Right renal cortex interstitium (tissue), 3 donors: ENCODE measurements around the gene PHAF1. TPM values are rescaled to one million over a fixed set of nuclear protein-coding genes. Genes with fewer than 3 reads are reported as not detected.

Experiments
- DNase-seq, 3 donors: peaks; one replicate each; pipeline ENCODE4 v3.0.0-alpha.2; 2013; ENCODE audit warnings: low read depth in 3 of 3, low spot score in 2 of 3
- polyA plus RNA-seq, 3 donors: library from polyadenylated mRNA; unstranded; fragments of 120-200 nt; gene quantifications; one replicate each; pipeline ENCODE4 v1.2.1, GENCODE V29; 2013; ENCODE audit not compliant: insufficient read length in 3 of 3

Gene PHAF1
- polyA plus RNA-seq, 3 donors: 22.9 to 26.7 (median 23.1) TPM

- DNase-seq: no peak
These were observed 52.9 kb downstream of the PHAF1 start for GRCh38 chr16:67162506-67163163.

GRCh38 chr16:67163164-67163998, 53.6 kb downstream of the PHAF1 start:
- no peak for DNase-seq

GRCh38 chr16:67163999-67164558, 54.3 kb downstream of the PHAF1 start:
- DNase-seq: no peak

GRCh38 chr16:67164599-67165061, 54.9 kb downstream of the PHAF1 start, which contains the start of gene HSF4:
TSS of gene HSF4 (plus strand) at chr16:67164745. CDS start at chr16:67164812, 67 bp downstream.
- DNase-seq: no peak

- DNase-seq: no peak
These were observed 55.7 kb downstream of the PHAF1 start for GRCh38 chr16:67165121-67166078.

- no peak for DNase-seq
These were observed 56.4 kb downstream of the PHAF1 start for GRCh38 chr16:67166110-67166547.

GRCh38 chr16:67166598-67167168, 56.9 kb downstream of the PHAF1 start:
- no peak for DNase-seq

- no peak for DNase-seq
These were observed 57.8 kb downstream of the PHAF1 start for GRCh38 chr16:67167588-67167987.

- no peak for DNase-seq
These were observed 59.3 kb downstream of the PHAF1 start for GRCh38 chr16:67169011-67169451.

GRCh38 chr16:67169642-67170167, 60.0 kb downstream of the PHAF1 start:
- DNase-seq: no peak

GRCh38 chr16:67170168-67170948, 60.6 kb downstream of the PHAF1 start, which contains the start of gene NOL3:
TSS of gene NOL3 (plus strand) at chr16:67170538.
- no peak for DNase-seq

- DNase-seq: no peak
These were observed 61.4 kb downstream of the PHAF1 start for GRCh38 chr16:67170949-67171649.

GRCh38 chr16:67173323-67173722, 63.6 kb downstream of the PHAF1 start:
- no peak for DNase-seq

GRCh38 chr16:67173808-67174705, 64.3 kb downstream of the PHAF1 start:
- DNase-seq: no peak

GRCh38 chr16:67174706-67175231, 65.0 kb downstream of the PHAF1 start:
- DNase-seq: no peak

- DNase-seq: no peak
These were observed 66.9 kb downstream of the PHAF1 start for GRCh38 chr16:67176662-67177061.
